ENCODE data around the gene NELL1. TPM values are rescaled to one million over a fixed set of nuclear protein-coding genes. Genes with fewer than 3 reads are reported as not detected.

NELL1 gene
- total and polyA plus RNA-seq, 2 donors (not counting 1 experiment from before 2014, with no cell fraction given), result not detected

- Histone ChIP-seq H2AFZ (ENCODE audit: low read length) (no peak overlapping the region), H3K79me2 (ENCODE audit: control insufficient read depth, insufficient read depth, low read length) (no peaks in the 10 kb centered on the region), H3K36me3 (ENCODE audit: control insufficient read depth, insufficient read depth, low read length) (no peaks in the 10 kb centered on the region), H3K27ac (ENCODE audit: insufficient read depth, low read length) (no peak overlapping the region), H3K4me3 (replicated peaks in 1 of 4; ENCODE audit: control extremely low read depth in 1 of 4, insufficient read depth in 1 of 4, low read depth in 3 of 4, low read length in 4 of 4) (no peak overlapping the region), H3K27me3 (ENCODE audit: control insufficient read depth, insufficient read depth, low read length) (no peaks in the 10 kb centered on the region), H3K9me3 (ENCODE audit: control insufficient read depth, insufficient read depth, low read depth, low read length) (no peaks in the 10 kb centered on the region), H3K4me2 (ENCODE audit: extremely low read depth, insufficient read depth, low read length) (no peak overlapping the region), H3K4me1 (ENCODE audit: control insufficient read depth, extremely low read depth, insufficient read depth, low read length) (no peaks in the 10 kb centered on the region), H4K20me1 (ENCODE audit: control insufficient read depth, extremely low read depth, insufficient read depth, low read length) (no peaks in the 10 kb centered on the region), H3K9ac (ENCODE audit: insufficient read depth, low read length) (no peak overlapping the region)
- DNase-seq (ENCODE audit: low read depth in 2 of 2), result no peak
- TF ChIP-seq CTCF (conservative IDR thresholded peaks at IDR 0.05 in 1 of 2, IDR thresholded peaks at IDR 0.05 in 1 of 2; ENCODE audit: low read depth in 1 of 2, low read length in 2 of 2) (no peak), EZH2 (IDR thresholded peaks at IDR 0.05; ENCODE audit: low read length, missing control alignments) (no peak)
These were observed 113.4 kb downstream of the NELL1 start for GRCh38 chr11:20782775-20783174.

DNA sequence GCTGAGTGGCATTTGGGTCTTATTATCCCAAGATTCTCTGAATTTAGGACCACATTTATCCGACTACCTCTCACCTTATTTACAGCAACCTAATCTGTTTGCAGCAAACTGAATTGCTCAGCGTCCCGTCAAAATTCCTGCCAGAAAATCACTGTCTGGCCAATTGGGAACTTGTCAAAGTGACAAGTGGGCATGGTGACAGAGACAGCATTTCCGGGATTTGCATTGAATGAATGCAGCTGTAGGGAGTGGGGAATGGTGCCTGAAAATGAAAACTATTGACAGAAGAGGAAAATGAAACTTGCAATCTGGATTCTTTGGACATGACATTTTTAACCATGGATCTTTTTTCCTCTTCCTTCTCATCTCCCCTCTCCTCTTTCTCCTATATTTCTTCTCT is 113.8 kb downstream of the NELL1 start:
- Histone ChIP-seq H3K9me3 (ENCODE audit: control insufficient read depth, insufficient read depth, low read depth, low read length) (no peaks in the 10 kb centered on the region), H3K4me3 (replicated peaks in 1 of 4; ENCODE audit: control extremely low read depth in 1 of 4, insufficient read depth in 1 of 4, low read depth in 3 of 4, low read length in 4 of 4) (no peak overlapping the region), H2AFZ (ENCODE audit: low read length) (no peak overlapping the region), H3K79me2 (ENCODE audit: control insufficient read depth, insufficient read depth, low read length) (no peaks in the 10 kb centered on the region), H3K27me3 (ENCODE audit: control insufficient read depth, insufficient read depth, low read length) (no peaks in the 10 kb centered on the region), H3K36me3 (ENCODE audit: control insufficient read depth, insufficient read depth, low read length) (no peaks in the 10 kb centered on the region), H3K4me2 (ENCODE audit: extremely low read depth, insufficient read depth, low read length) (no peak overlapping the region), H3K9ac (ENCODE audit: insufficient read depth, low read length) (no peak overlapping the region), H4K20me1 (ENCODE audit: control insufficient read depth, extremely low read depth, insufficient read depth, low read length) (no peaks in the 10 kb centered on the region), H3K4me1 (ENCODE audit: control insufficient read depth, extremely low read depth, insufficient read depth, low read length) (no peaks in the 10 kb centered on the region), H3K27ac (ENCODE audit: insufficient read depth, low read length) (no peak overlapping the region)
- no peak for DNase-seq (ENCODE audit: low read depth in 2 of 2)
- TF ChIP-seq CTCF (conservative IDR thresholded peaks at IDR 0.05 in 1 of 2, IDR thresholded peaks at IDR 0.05 in 1 of 2; ENCODE audit: low read depth in 1 of 2, low read length in 2 of 2) (no peak), EZH2 (IDR thresholded peaks at IDR 0.05; ENCODE audit: low read length, missing control alignments) (no peak)

GRCh38 chr11:20790622-20791021 is 121.2 kb downstream of the NELL1 start:
- Histone ChIP-seq H3K9me3 (ENCODE audit: control insufficient read depth, insufficient read depth, low read depth, low read length) (no peaks in the 10 kb centered on the region), H2AFZ (ENCODE audit: low read length) (no peak overlapping the region), H3K4me1 (ENCODE audit: control insufficient read depth, extremely low read depth, insufficient read depth, low read length) (no peaks in the 10 kb centered on the region), H3K27me3 (ENCODE audit: control insufficient read depth, insufficient read depth, low read length) (no peaks in the 10 kb centered on the region), H3K36me3 (ENCODE audit: control insufficient read depth, insufficient read depth, low read length) (no peaks in the 10 kb centered on the region), H3K4me2 (ENCODE audit: extremely low read depth, insufficient read depth, low read length) (no peak overlapping the region), H3K4me3 (replicated peaks in 1 of 4; ENCODE audit: control extremely low read depth in 1 of 4, insufficient read depth in 1 of 4, low read depth in 3 of 4, low read length in 4 of 4) (no peak overlapping the region), H3K9ac (ENCODE audit: insufficient read depth, low read length) (no peak overlapping the region), H3K27ac (ENCODE audit: insufficient read depth, low read length) (no peak overlapping the region), H3K79me2 (ENCODE audit: control insufficient read depth, insufficient read depth, low read length) (no peaks in the 10 kb centered on the region), H4K20me1 (ENCODE audit: control insufficient read depth, extremely low read depth, insufficient read depth, low read length) (no peaks in the 10 kb centered on the region)
- TF ChIP-seq EZH2 (IDR thresholded peaks at IDR 0.05; ENCODE audit: low read length, missing control alignments) (no peak), CTCF (conservative IDR thresholded peaks at IDR 0.05 in 1 of 2, IDR thresholded peaks at IDR 0.05 in 1 of 2; ENCODE audit: low read depth in 1 of 2, low read length in 2 of 2) (no peak)
- DNase-seq (ENCODE audit: low read depth in 2 of 2), result no peak
